Uterus (tissue), 4 donors: ENCODE measurements around the gene DDT. TPM values are rescaled to one million over a fixed set of nuclear protein-coding genes. Genes with fewer than 3 reads are reported as not detected.
"Not testable (repeated sequence)": the region's sequence is repeated elsewhere in the genome, so short reads cannot be mapped to it uniquely, and the experiment has no call there.

Experiments used
- DNase-seq, 2 donors: peaks; one replicate each; pipeline ENCODE4 v3.0.0-alpha.2; 2019 to 2020
- H3K27ac ChIP-seq, 2 donors: fragments of 200-600 bp; sonication (generic); 1 replicate in 1 of 2; 2 replicates in 1 of 2; pipeline ENCODE4 v1.5.1; 2016 to 2018
- H3K27me3 ChIP-seq, 2 donors: fragments of 200-600 bp; sonication (generic); one replicate each; pipeline ENCODE4 v1.5.1; 2018 to 2019; ENCODE audit warnings: control low read depth in 1 of 2
- H3K36me3 ChIP-seq, 2 donors: fragments of 200-600 bp; sonication (generic); one replicate each; pipeline ENCODE4 v1.5.1; 2019; ENCODE audit warnings: control low read depth in 1 of 2
- H3K4me1 ChIP-seq, 2 donors: fragments of 200-600 bp; sonication (generic); one replicate each; pipeline ENCODE4 v1.5.1; 2018 to 2019; ENCODE audit warnings: control low read depth in 1 of 2
- H3K4me3 ChIP-seq, 2 donors: fragments of 200-600 bp; sonication (generic); 1 replicate in 1 of 2; 2 replicates in 1 of 2; pipeline ENCODE4 v1.5.1; 2018 to 2019; ENCODE audit warnings: mild to moderate bottlenecking in 1 of 2
- H3K9me3 ChIP-seq, 2 donors: fragments of 200-600 bp; sonication (generic); one replicate each; pipeline ENCODE4 v1.5.1; 2019; ENCODE audit warnings: control low read depth in 1 of 2
- CTCF ChIP-seq, 4 experiments: fragments of 200-600 bp in 2 of 4; fragments of 450-650 bp in 2 of 4; sonication (generic) in 2 of 4; IDR thresholded peaks; one replicate each; pipeline ENCODE4 v1.5.1; 2016 to 2019; ENCODE audit warnings: antibody characterized with exemption in 4 of 4, mild to moderate bottlenecking in 2 of 4, moderate library complexity in 1 of 4
- POLR2A ChIP-seq, 2 donors: fragments of 450-650 bp; IDR thresholded peaks; one replicate each; pipeline ENCODE4 v1.6.1; 2016; ENCODE audit warnings: antibody characterized with exemption in 2 of 2, mild to moderate bottlenecking in 1 of 2, moderate library complexity in 1 of 2
- intact Hi-C: fragments of 100-400 bp; cut with DNase I; formaldehyde crosslinking; loops from one replicate; pipeline ENCODE4 v1.15.1; 2023; ENCODE audit warnings: low total_unique reads
- total RNA-seq, 4 donors: library from RNA; depleted of rRNA in 3 of 4; stranded (reverse); fragments of >200 nt in 3 of 4; gene quantifications; one replicate each; pipeline versions ENCODE4 v1.1.0 to v1.2.4, GENCODE V29; 2014 to 2023
- donor health status: DM: yes; HTN: yes; CAD: no.

The DDT gene
- total RNA-seq, 4 donors from 2014 or later, result 26.5 to 58.7 (median 48.0) TPM

- Histone ChIP-seq H3K36me3 (no peaks in the 10 kb centered on the region), H3K27me3 (no peaks in the 10 kb centered on the region), H3K4me3 (no peak overlapping the region), H3K27ac (no peak overlapping the region), H3K4me1 (no peaks in the 10 kb centered on the region), H3K9me3 (no peaks in the 10 kb centered on the region)
- intact Hi-C loops, result no loop called here
- TF ChIP-seq POLR2A (IDR thresholded peaks at IDR 0.05), result no peak
- TF ChIP-seq CTCF (IDR thresholded peaks at IDR 0.05), result no peak
- no peak for DNase-seq
These were observed 27.1 kb upstream of the DDT start for GRCh38 chr22:24001314-24001713.

GRCh38 chr22:23999779-24000178, 25.5 kb upstream of the DDT start:
- H3K9me3 ChIP-seq, H3K4me3 ChIP-seq, DNase-seq, H3K27me3 ChIP-seq, H3K27ac ChIP-seq, H3K4me1 ChIP-seq, intact Hi-C loops, H3K36me3 ChIP-seq: not testable (repeated sequence)

- intact Hi-C loops, result no loop called here
- Histone ChIP-seq H3K27me3 (no peaks in the 10 kb centered on the region), H3K36me3 (no peaks in the 10 kb centered on the region), H3K4me1 (no peaks in the 10 kb centered on the region), H3K4me3 (no peak overlapping the region), H3K27ac (no peak overlapping the region), H3K9me3 (no peaks in the 10 kb centered on the region)
- TF ChIP-seq POLR2A (IDR thresholded peaks at IDR 0.05) (no peak), CTCF (IDR thresholded peaks at IDR 0.05) (no peak)
- no peak for DNase-seq
These were observed 22.9 kb upstream of the DDT start for GRCh38 chr22:23997092-23997491.

- intact Hi-C loops, H3K4me1 ChIP-seq, H3K9me3 ChIP-seq, H3K27me3 ChIP-seq, DNase-seq, H3K4me3 ChIP-seq, H3K36me3 ChIP-seq, H3K27ac ChIP-seq: not testable (repeated sequence)
These were observed 19.4 kb upstream of the DDT start for GRCh38 chr22:23993581-23994177.

- intact Hi-C loops, H3K4me1 ChIP-seq, H3K27me3 ChIP-seq, H3K4me3 ChIP-seq, H3K36me3 ChIP-seq, H3K27ac ChIP-seq, H3K9me3 ChIP-seq, DNase-seq: not testable (repeated sequence)
These were observed 18.8 kb upstream of the DDT start for GRCh38 chr22:23993080-23993479.

- H3K27ac ChIP-seq, H3K4me1 ChIP-seq, H3K27me3 ChIP-seq, intact Hi-C loops, H3K4me3 ChIP-seq, DNase-seq, H3K36me3 ChIP-seq, H3K9me3 ChIP-seq: not testable (repeated sequence)
These were observed 15.5 kb upstream of the DDT start for GRCh38 chr22:23989583-23990244.

- intact Hi-C loops, H3K9me3 ChIP-seq, DNase-seq, H3K27me3 ChIP-seq, H3K36me3 ChIP-seq, H3K27ac ChIP-seq, H3K4me1 ChIP-seq, H3K4me3 ChIP-seq: not testable (repeated sequence)
These were observed 12.4 kb upstream of the DDT start for GRCh38 chr22:23986538-23987178.

GRCh38 chr22:23986089-23986488, 11.8 kb upstream of the DDT start:
- H3K4me1 ChIP-seq, H3K27ac ChIP-seq, DNase-seq, H3K9me3 ChIP-seq, H3K4me3 ChIP-seq, H3K36me3 ChIP-seq, intact Hi-C loops, H3K27me3 ChIP-seq: not testable (repeated sequence)
